ENCODE measurements around the gene TEC. TPM values are rescaled to one million over a fixed set of nuclear protein-coding genes. Genes with fewer than 3 reads are reported as not detected.
A peak's percentile ranks its signal among the peaks of the same experiment; 100 is the strongest.

The TEC gene
- total RNA-seq, 2 donors from 2014 or later: 2.1 to 3.3 TPM

DNA sequence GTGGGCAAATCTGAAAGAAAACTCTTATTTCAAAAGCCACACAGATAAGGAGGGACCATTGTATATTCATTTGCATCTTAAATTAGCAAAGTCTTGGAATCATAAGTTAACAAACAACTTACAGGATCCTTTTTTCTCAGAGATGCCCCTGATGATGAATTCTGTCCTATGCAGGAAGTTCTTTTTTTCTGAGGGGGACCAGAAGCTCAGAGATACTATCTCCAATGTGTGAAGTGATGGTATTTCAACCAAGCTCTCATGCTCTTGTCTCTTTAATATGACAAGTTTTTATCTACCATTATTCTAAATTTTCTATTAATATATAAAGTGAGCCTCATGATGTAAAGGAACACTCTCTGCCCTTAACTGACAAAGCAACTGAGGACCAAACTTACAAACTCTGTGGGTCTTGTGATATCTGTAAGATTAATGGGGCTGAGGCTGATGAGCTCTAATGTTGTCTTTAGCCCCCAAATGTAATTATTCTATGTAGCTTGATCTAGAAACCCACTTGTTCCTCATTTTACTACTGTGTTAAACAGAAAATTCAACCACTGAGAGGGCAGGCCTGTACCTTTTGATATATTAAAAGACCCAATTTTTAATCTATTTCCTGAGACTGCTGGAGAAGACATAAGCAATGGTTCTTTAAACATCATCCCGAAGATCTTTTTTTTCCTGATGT lies 27.0 kb downstream of the TEC start:
- TF ChIP-seq POLR2A (IDR thresholded peaks at IDR 0.05) (no peak), CTCF (IDR thresholded peaks at IDR 0.05) (no peak)
- ATAC-seq (no peak), DNase-seq (no peak)
- peaks cover 3% of the 10 kb centered on the region for H3K4me1 ChIP-seq
- no peak overlapping the region for H3K4me3 ChIP-seq
- no peaks in the 10 kb centered on the region for H3K9me3 ChIP-seq
- no peaks in the 10 kb centered on the region for H3K36me3 ChIP-seq (replicated peaks in 1 of 2; ENCODE audit: insufficient read depth in 1 of 2, low read depth in 2 of 2)
- H3K27ac ChIP-seq: no peak overlapping the region
- H3K27me3 ChIP-seq: no peaks in the 10 kb centered on the region
- intact Hi-C loops (cut with DNase I): no loop called here
- WGBS, 2 donors: 77 to 92% methylated on average over 1 of the region's 1 CpG

DNA sequence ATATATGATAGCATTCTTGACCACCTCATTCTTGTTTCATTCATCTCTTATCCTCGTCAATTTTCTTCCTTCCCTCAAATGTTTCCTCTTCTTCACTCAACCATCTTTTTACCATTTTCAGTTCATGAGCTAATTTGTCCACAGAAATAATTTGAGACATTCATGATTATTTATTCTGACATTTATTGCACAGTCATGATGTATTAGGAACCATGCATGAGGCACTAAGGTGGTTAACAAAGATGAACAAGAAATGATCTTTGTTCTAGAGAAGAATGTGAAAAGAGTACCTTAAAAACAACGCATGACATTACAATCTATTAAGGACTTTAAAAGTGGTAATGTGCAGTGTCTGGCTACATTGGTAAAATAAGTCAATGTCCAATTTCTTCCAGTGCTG lies 27.9 kb downstream of the TEC start:
- intact Hi-C loops (cut with DNase I): no loop called here
- Histone ChIP-seq H3K36me3 (replicated peaks in 1 of 2; ENCODE audit: insufficient read depth in 1 of 2, low read depth in 2 of 2) (no peaks in the 10 kb centered on the region), H3K4me1 (peaks cover 3% of the 10 kb centered on the region), H3K27ac (no peak overlapping the region), H3K4me3 (no peak overlapping the region), H3K9me3 (no peaks in the 10 kb centered on the region), H3K27me3 (no peaks in the 10 kb centered on the region)
- no peak for DNase-seq
- no peak for TF ChIP-seq CTCF (IDR thresholded peaks at IDR 0.05)
- no peak for ATAC-seq
- WGBS, 2 donors: 87 to 90% methylated on average over 2 of the region's 2 CpGs

- Histone ChIP-seq H3K36me3 (replicated peaks in 1 of 2; ENCODE audit: insufficient read depth in 1 of 2, low read depth in 2 of 2) (no peaks in the 10 kb centered on the region), H3K27me3 (no peaks in the 10 kb centered on the region), H3K27ac (no peak overlapping the region), H3K4me3 (no peak overlapping the region), H3K9me3 (no peaks in the 10 kb centered on the region), H3K4me1 (peaks cover 3% of the 10 kb centered on the region)
- TF ChIP-seq POLR2A (IDR thresholded peaks at IDR 0.05): no peak
- no peak for TF ChIP-seq CTCF (IDR thresholded peaks at IDR 0.05)
- 22% methylated on average over 4 of the region's 4 CpGs for WGBS, 2 donors
- intact Hi-C loops (cut with DNase I): no loop called here
- peak in 1 of 4 donors; percentile 47 for DNase-seq
- peak; percentile 83 for ATAC-seq
Observed at GRCh38 chr4:48237996-48238645, 31.5 kb downstream of the TEC start.

DNA sequence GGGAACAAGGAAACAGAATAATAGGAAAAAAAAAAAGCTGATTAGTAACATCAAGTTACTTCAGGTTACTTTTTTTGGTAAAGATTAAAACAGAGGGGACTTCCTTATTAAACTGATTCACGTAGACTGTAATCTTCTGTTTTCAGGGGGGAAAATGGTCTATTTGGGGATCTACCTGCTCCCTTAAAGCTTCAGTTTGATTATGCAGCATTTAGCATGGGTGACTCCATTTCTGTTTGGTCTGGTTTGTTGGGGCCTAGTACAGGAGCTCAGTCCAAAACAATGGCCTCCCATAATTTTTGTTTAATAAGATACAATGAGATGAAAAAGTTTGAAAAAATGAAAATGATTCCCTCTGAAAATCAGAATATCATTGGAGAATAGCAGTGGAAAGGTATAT lies 34.6 kb downstream of the TEC start:
- intact Hi-C loops (cut with DNase I): no loop called here
- WGBS, 2 donors: 88 to 92% methylated on average over 1 of the region's 1 CpG
- no peaks in the 10 kb centered on the region for H3K9me3 ChIP-seq
- no peaks in the 10 kb centered on the region for H3K36me3 ChIP-seq (replicated peaks in 1 of 2; ENCODE audit: insufficient read depth in 1 of 2, low read depth in 2 of 2)
- H3K27ac ChIP-seq: no peak overlapping the region
- no peak for DNase-seq
- H3K4me1 ChIP-seq: peaks cover 3% of the 10 kb centered on the region
- H3K27me3 ChIP-seq: no peaks in the 10 kb centered on the region
- no peak for ATAC-seq
- no peak overlapping the region for H3K4me3 ChIP-seq
- TF ChIP-seq POLR2A (IDR thresholded peaks at IDR 0.05) (no peak), CTCF (IDR thresholded peaks at IDR 0.05) (no peak)

- H3K4me1 ChIP-seq: peaks cover 3% of the 10 kb centered on the region
- DNase-seq: no peak
- no peaks in the 10 kb centered on the region for H3K36me3 ChIP-seq (replicated peaks in 1 of 2; ENCODE audit: insufficient read depth in 1 of 2, low read depth in 2 of 2)
- no peak for ATAC-seq
- no peak overlapping the region for H3K4me3 ChIP-seq
- intact Hi-C loops (cut with DNase I): no loop called here
- no peaks in the 10 kb centered on the region for H3K27me3 ChIP-seq
- H3K9me3 ChIP-seq: no peaks in the 10 kb centered on the region
- 52 to 55% methylated on average over 2 of the region's 2 CpGs for WGBS, 2 donors
- TF ChIP-seq POLR2A (IDR thresholded peaks at IDR 0.05) (no peak), CTCF (IDR thresholded peaks at IDR 0.05) (no peak)
- no peak overlapping the region for H3K27ac ChIP-seq
Observed at GRCh38 chr4:48234575-48234974, 35.1 kb downstream of the TEC start.
